ENCODE measurements around the gene CXorf38. TPM values are rescaled to one million over a fixed set of nuclear protein-coding genes. Genes with fewer than 3 reads are reported as not detected.

The CXorf38 gene
- total and polyA plus RNA-seq, 9 of the 15 experiments (the other 6 are each of a cell fraction or from before 2014, with no cell fraction given) = 1.2 to 12.8 (median 8.4) TPM

DNA sequence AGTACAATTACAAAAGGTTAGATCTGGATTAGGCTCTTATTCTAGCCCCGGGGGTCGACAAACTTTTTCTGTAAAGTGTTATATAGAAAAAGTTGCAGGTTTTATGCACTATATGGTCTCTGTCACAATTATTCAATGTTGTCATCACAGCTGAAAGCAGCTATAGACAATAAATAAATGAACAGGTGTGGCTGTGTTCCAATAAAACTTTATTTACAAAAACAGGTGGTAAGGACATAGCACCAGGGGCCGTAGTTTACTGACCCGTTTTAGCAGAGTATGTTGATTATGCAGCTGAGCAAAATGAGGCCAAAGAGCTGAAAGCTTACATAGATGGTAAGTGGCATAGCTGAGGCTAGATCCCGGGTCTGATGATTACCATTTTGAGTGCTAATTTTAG lies 13.0 kb upstream of the CXorf38 start:
- in situ Hi-C loops (cut with MboI) = no loop called here
- H2AFZ ChIP-seq (ENCODE audit: low read depth, low read length) = no peak overlapping the region
- no peak overlapping the region for H3K9ac ChIP-seq (ENCODE audit: insufficient read depth in 1 of 2, low read depth in 2 of 2, low read length in 2 of 2)
- CTCF ChIA-PET (ENCODE audit: low intra/inter-chr PET ratio) = no interaction called here
- no peaks in the 10 kb centered on the region for H3K9me1 ChIP-seq (ENCODE audit: control insufficient read depth, insufficient read depth, low read length)
- no peaks in the 10 kb centered on the region for H4K20me1 ChIP-seq (replicated peaks; ENCODE audit: control insufficient read depth, insufficient read depth, low read length)
- POLR2A ChIA-PET = no interaction called here
- H3K79me2 ChIP-seq (ENCODE audit: control insufficient read depth, insufficient read depth, low read length) = no peaks in the 10 kb centered on the region
- FAIRE-seq = no peak
- 72% methylated on average over 5 of the region's 5 CpGs for WGBS (ENCODE audit: insufficient coverage, low coverage, missing lambda C conversion rate)
- no peak for ATAC-seq
- H3K4me1 ChIP-seq (replicated peaks in 1 of 2; ENCODE audit: control insufficient read depth in 2 of 2, insufficient read depth in 2 of 2, low read length in 2 of 2) = no peaks in the 10 kb centered on the region
- no TSS peak for BruUV-seq (replicated peaks)
- H3K9me3 ChIP-seq (replicated peaks; ENCODE audit: control insufficient read depth, insufficient read depth, low read depth, low read length) = no peaks in the 10 kb centered on the region
- TF ChIP-seq, protein P1, sequence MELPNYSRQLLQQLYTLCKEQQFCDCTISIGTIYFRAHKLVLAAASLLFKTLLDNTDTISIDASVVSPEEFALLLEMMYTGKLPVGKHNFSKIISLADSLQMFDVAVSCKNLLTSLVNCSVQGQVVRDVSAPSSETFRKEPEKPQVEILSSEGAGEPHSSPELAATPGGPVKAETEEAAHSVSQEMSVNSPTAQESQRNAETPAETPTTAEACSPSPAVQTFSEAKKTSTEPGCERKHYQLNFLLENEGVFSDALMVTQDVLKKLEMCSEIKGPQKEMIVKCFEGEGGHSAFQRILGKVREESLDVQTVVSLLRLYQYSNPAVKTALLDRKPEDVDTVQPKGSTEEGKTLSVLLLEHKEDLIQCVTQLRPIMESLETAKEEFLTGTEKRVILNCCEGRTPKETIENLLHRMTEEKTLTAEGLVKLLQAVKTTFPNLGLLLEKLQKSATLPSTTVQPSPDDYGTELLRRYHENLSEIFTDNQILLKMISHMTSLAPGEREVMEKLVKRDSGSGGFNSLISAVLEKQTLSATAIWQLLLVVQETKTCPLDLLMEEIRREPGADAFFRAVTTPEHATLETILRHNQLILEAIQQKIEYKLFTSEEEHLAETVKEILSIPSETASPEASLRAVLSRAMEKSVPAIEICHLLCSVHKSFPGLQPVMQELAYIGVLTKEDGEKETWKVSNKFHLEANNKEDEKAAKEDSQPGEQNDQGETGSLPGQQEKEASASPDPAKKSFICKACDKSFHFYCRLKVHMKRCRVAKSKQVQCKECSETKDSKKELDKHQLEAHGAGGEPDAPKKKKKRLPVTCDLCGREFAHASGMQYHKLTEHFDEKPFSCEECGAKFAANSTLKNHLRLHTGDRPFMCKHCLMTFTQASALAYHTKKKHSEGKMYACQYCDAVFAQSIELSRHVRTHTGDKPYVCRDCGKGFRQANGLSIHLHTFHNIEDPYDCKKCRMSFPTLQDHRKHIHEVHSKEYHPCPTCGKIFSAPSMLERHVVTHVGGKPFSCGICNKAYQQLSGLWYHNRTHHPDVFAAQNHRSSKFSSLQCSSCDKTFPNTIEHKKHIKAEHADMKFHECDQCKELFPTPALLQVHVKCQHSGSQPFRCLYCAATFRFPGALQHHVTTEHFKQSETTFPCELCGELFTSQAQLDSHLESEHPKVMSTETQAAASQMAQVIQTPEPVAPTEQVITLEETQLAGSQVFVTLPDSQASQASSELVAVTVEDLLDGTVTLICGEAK (IDR thresholded peaks at IDR 0.05) = peak; percentile 85
- TF ChIP-seq, protein P1 (CRISPR knock-in tag; IDR thresholded peaks at IDR 0.05) = no peak
- TF ChIP-seq TOE1 (IDR thresholded peaks at IDR 0.05; ENCODE audit: borderline replicate concordance) = no peak
- TF ChIP-seq TOE1 (CRISPR knock-in tag; IDR thresholded peaks at IDR 0.05; ENCODE audit: borderline replicate concordance, low read depth) = no peak
- DNase-seq (ENCODE audit: extremely low read depth in 1 of 4, low spot score in 3 of 4) = no peak
- no peak overlapping the region for H3K27ac ChIP-seq (ENCODE audit: extremely low read depth, low read depth, low read length)
- H3K27me3 ChIP-seq (ENCODE audit: control insufficient read depth in 2 of 2, insufficient read depth in 2 of 2, low read length in 2 of 2) = no peaks in the 10 kb centered on the region
- H3K4me2 ChIP-seq (ENCODE audit: insufficient read depth, low read length) = no peak overlapping the region
- peaks cover 36% of the 10 kb centered on the region; the same call in 2 of the 3 replicates for H3K36me3 ChIP-seq (ENCODE audit: control insufficient read depth, insufficient read depth, low read length)
- no peak overlapping the region for H3K4me3 ChIP-seq
- intact Hi-C loops (cut with micrococcal nuclease) = no loop called here

Measured in K562 (cell line).